Measurements from ENCODE around the gene SDHAF1.

SDHAF1 gene

DNA sequence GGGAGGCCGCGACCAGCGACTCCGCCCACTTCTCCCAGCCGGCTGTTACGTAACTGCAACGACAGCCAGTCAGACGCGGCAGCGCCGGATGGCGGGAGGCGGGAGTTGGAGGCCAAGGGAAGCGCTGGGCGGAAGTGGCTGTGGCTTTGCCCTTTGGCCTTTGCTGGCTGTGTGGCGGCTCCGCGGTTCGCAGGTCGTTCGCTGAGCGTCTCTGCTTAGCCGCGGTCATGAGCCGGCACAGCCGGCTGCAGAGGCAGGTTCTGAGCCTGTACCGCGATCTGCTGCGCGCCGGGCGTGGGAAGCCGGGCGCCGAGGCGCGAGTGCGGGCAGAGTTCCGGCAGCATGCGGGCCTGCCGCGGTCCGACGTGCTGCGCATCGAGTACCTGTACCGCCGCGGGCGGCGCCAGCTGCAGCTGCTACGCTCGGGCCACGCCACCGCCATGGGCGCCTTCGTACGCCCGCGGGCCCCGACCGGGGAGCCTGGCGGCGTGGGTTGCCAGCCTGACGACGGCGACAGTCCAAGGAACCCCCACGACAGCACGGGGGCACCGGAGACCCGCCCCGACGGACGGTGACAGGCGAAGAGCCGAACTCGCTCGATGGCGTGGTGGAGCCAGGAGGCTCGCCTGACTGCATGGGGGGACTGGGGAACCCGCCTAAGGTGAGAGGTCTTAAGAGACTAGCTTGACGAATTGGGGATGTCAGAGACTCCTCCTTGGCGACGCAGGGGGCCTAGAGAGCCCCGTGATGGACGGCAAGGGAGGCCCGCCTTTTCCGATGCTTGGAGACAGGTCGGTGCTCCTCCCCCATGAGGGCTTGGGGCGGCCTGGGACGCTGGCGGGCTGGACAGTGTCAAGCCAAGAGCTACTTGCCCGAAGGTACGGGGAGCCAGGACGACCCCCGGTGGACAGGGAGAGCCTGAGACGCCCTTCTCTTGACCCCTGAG is at the start of gene SDHAF1:
Gene SDHAF1 (plus strand): TSS at position 141 of the 946 bp plus-strand sequence. CDS start 87 bp downstream, at position 228.
- peak within 1 kb of the TSS; percentile 78 for H2AFZ ChIP-seq (ENCODE audit: low read length)
- H3K4me3 ChIP-seq (ENCODE audit: low read length, poor library complexity, severe bottlenecking): peak within 1 kb of the TSS; percentile 93
- no peaks in the 10 kb centered on the region for H3F3A ChIP-seq (ENCODE audit: low read depth)
- H3K4me2 ChIP-seq (ENCODE audit: low read depth, low read length, poor library complexity, severe bottlenecking): peak within 1 kb of the TSS; percentile 99
- peaks cover 36% of the 10 kb centered on the region for H3K79me2 ChIP-seq (ENCODE audit: insufficient read depth, low read length)
- no peaks in the 10 kb centered on the region for H3K9me3 ChIP-seq (ENCODE audit: insufficient read depth, low read depth, low read length)
- peaks cover 29% of the 10 kb centered on the region for H3K4me1 ChIP-seq (ENCODE audit: insufficient read depth, low read length, poor library complexity, severe bottlenecking)
- no peaks in the 10 kb centered on the region for H3K9me2 ChIP-seq (replicated peaks; ENCODE audit: low read depth, low read length)
- peaks cover 19% of the 10 kb centered on the region for H4K20me1 ChIP-seq (ENCODE audit: insufficient read depth, low read length, poor library complexity, severe bottlenecking)
- no peaks in the 10 kb centered on the region for H3K36me3 ChIP-seq (ENCODE audit: insufficient read depth, low read length)
- TF ChIP-seq EZH2phosphoT487 (IDR thresholded peaks at IDR 0.05; ENCODE audit: borderline replicate concordance): no peak
- TF ChIP-seq CTCF (conservative IDR thresholded peaks at IDR 0.05; ENCODE audit: low read length): no peak
- peak within 1 kb of the TSS; percentile 76 for H3K9ac ChIP-seq (ENCODE audit: low read depth, low read length, poor library complexity, severe bottlenecking)
- no peaks in the 10 kb centered on the region for H3K27me3 ChIP-seq (ENCODE audit: insufficient read depth, low read length, poor library complexity, severe bottlenecking)

- Histone ChIP-seq H3K4me1 (ENCODE audit: insufficient read depth, low read length, poor library complexity, severe bottlenecking) (no peaks in the 10 kb centered on the region), H3K9ac (ENCODE audit: low read depth, low read length, poor library complexity, severe bottlenecking) (no peak overlapping the region), H3K4me2 (ENCODE audit: low read depth, low read length, poor library complexity, severe bottlenecking) (no peak overlapping the region), H3K36me3 (ENCODE audit: insufficient read depth, low read length) (no peaks in the 10 kb centered on the region), H3K4me3 (ENCODE audit: low read length, poor library complexity, severe bottlenecking) (no peak overlapping the region), H3K9me2 (replicated peaks; ENCODE audit: low read depth, low read length) (no peaks in the 10 kb centered on the region), H3K79me2 (ENCODE audit: insufficient read depth, low read length) (no peaks in the 10 kb centered on the region), H3K9me3 (ENCODE audit: insufficient read depth, low read depth, low read length) (no peaks in the 10 kb centered on the region), H2AFZ (ENCODE audit: low read length) (no peak overlapping the region), H4K20me1 (ENCODE audit: insufficient read depth, low read length, poor library complexity, severe bottlenecking) (no peaks in the 10 kb centered on the region), H3F3A (ENCODE audit: low read depth) (no peaks in the 10 kb centered on the region), H3K27me3 (ENCODE audit: insufficient read depth, low read length, poor library complexity, severe bottlenecking) (no peaks in the 10 kb centered on the region)
- TF ChIP-seq CTCF (conservative IDR thresholded peaks at IDR 0.05; ENCODE audit: low read length) (no peak), EZH2phosphoT487 (IDR thresholded peaks at IDR 0.05; ENCODE audit: borderline replicate concordance) (no peak)
Observed at GRCh38 chr19:35946203-35946602, 48.8 kb upstream of the SDHAF1 start.

- H3K9me3 ChIP-seq (ENCODE audit: insufficient read depth, low read depth, low read length): no peaks in the 10 kb centered on the region
- peaks cover 7% of the 10 kb centered on the region; the same call in 1 of the 2 replicates for H3F3A ChIP-seq (ENCODE audit: low read depth)
- H4K20me1 ChIP-seq (ENCODE audit: insufficient read depth, low read length, poor library complexity, severe bottlenecking): no peaks in the 10 kb centered on the region
- no peak overlapping the region for H3K9ac ChIP-seq (ENCODE audit: low read depth, low read length, poor library complexity, severe bottlenecking)
- no peaks in the 10 kb centered on the region for H3K36me3 ChIP-seq (ENCODE audit: insufficient read depth, low read length)
- no peak overlapping the region for H3K4me3 ChIP-seq (ENCODE audit: low read length, poor library complexity, severe bottlenecking)
- H2AFZ ChIP-seq (ENCODE audit: low read length): no peak overlapping the region
- peaks cover 21% of the 10 kb centered on the region for H3K4me1 ChIP-seq (ENCODE audit: insufficient read depth, low read length, poor library complexity, severe bottlenecking)
- TF ChIP-seq EZH2phosphoT487 (IDR thresholded peaks at IDR 0.05; ENCODE audit: borderline replicate concordance) (no peak), CTCF (conservative IDR thresholded peaks at IDR 0.05; ENCODE audit: low read length) (no peak)
- no peak overlapping the region for H3K4me2 ChIP-seq (ENCODE audit: low read depth, low read length, poor library complexity, severe bottlenecking)
- no peaks in the 10 kb centered on the region for H3K27me3 ChIP-seq (ENCODE audit: insufficient read depth, low read length, poor library complexity, severe bottlenecking)
- H3K79me2 ChIP-seq (ENCODE audit: insufficient read depth, low read length): no peaks in the 10 kb centered on the region
- no peaks in the 10 kb centered on the region for H3K9me2 ChIP-seq (replicated peaks; ENCODE audit: low read depth, low read length)
Observed at GRCh38 chr19:35949131-35949530, 45.9 kb upstream of the SDHAF1 start.

All from Loucy (cell line).